Activated B cell treated with CpG ODN at 0.5 μM for 24 hours (primary cell): Measurements from ENCODE around the gene CCL2. TPM values are rescaled to one million over a fixed set of nuclear protein-coding genes. Genes with fewer than 3 reads are reported as not detected.

Experiments used
- ATAC-seq: fragments of 200-7000 bp; cut with Tn5 transposase; one replicate; pipeline ENCODE4 v1.10.0; 2021; ENCODE audit warnings: low read depth, mild to moderate bottlenecking, moderate library complexity
- CTCF ChIA-PET: fragments of 350-600 bp; sonication (Branson Sonifier 250); formaldehyde crosslinking; loops from one replicate; lab custom pipeline; 2021; ENCODE audit warnings: antibody characterized with exemption; lab: Charles Lee
- POLR2A ChIA-PET: fragments of 350-600 bp; sonication (Branson Sonifier 250); formaldehyde crosslinking; loops from one replicate; lab custom pipeline; 2021; ENCODE audit warnings: antibody characterized with exemption; lab: Charles Lee
- DNase-seq: peaks from one replicate; pipeline ENCODE4 v3.0.0; 2022
- H3K27ac Mint-ChIP-seq: one replicate; pipeline ENCODE4 v1.8.0; 2020; ENCODE audit warnings: mixed read lengths
- H3K27me3 Mint-ChIP-seq: one replicate; pipeline ENCODE4 v1.8.0; 2021; ENCODE audit warnings: mixed read lengths
- H3K36me3 Mint-ChIP-seq: one replicate; pipeline ENCODE4 v1.8.0; 2021; ENCODE audit warnings: low read depth, mixed read lengths
- H3K4me1 Mint-ChIP-seq: one replicate; pipeline ENCODE4 v1.8.0; 2021; ENCODE audit warnings: mixed read lengths
- H3K4me3 Mint-ChIP-seq: one replicate; pipeline ENCODE4 v1.8.0; 2020; ENCODE audit warnings: mild to moderate bottlenecking, mixed read lengths
- H3K9me3 Mint-ChIP-seq: one replicate; pipeline ENCODE4 v1.8.0; 2020; ENCODE audit warnings: mixed read lengths
- CTCF ChIP-seq: fragments of 200-600 bp; IDR thresholded peaks from one replicate; pipeline ENCODE4 v1.8.0; 2022; ENCODE audit warnings: antibody characterized with exemption, mild to moderate bottlenecking
- intact Hi-C: fragments of 100-400 bp; cut with micrococcal nuclease; formaldehyde crosslinking; loops from one replicate; pipeline ENCODE4 v1.15.1; 2024
- total RNA-seq: library from RNA; stranded (reverse); gene quantifications from 2 replicates; pipeline ENCODE4 v1.2.3, GENCODE V29; 2022

CCL2 gene
- total RNA-seq, 1 donor from 2014 or later = 2.1 TPM

DNA sequence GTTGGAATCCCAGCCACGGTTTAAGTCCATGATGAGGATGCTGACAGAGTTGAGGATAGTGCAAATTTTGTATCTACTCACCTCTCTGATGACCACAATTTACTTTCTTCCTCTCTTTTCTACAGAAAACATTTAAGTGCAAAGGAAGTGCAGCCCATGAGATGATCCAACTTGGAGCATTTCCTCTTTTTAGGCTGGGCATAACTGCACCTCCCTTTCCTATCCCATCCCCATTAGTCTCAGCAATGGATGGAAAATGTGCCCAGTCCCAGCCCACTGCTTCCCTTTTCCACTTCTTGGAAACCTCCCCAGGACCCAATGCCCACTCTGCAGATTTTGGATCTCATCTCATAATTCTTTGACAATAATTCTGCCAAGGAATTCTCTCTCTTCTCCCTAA lies 47.6 kb downstream of the CCL2 start:
- peaks cover 6% of the 10 kb centered on the region for H3K4me1 Mint-ChIP-seq
- ChIA-PET POLR2A (no interaction called here), CTCF (interaction anchor here (1.3 kb wide), 1 partner anchor 59 kb away, joined by 3 read pairs; no protein-coding TSS in a partner anchor)
- H3K9me3 Mint-ChIP-seq = no peaks in the 10 kb centered on the region
- no peak for ATAC-seq
- H3K27ac Mint-ChIP-seq = no peak overlapping the region
- H3K4me3 Mint-ChIP-seq = no peak overlapping the region
- TF ChIP-seq CTCF = no peak
- intact Hi-C loops = no loop called here
- H3K36me3 Mint-ChIP-seq = no peaks in the 10 kb centered on the region
- peaks cover 34% of the 10 kb centered on the region for H3K27me3 Mint-ChIP-seq
- DNase-seq = no peak

DNA sequence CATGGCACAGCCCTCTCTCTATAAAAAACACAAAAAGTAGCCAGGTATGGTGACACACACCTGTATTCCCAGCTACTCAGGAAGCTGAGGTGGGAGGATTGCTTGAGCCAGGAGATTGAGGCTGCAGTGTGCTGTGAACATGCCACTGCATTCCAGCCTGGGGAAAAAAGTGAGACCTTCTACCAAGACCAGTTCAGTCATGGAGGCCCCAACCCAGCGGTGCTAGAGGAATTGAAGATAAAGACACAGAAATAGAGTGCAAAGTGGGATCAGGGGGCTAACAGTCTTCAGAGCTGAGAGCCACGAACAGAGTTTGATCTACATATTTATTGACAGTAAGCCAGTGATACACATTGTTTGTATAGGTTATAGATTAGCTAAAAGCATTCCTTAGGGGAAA lies 48.5 kb downstream of the CCL2 start:
- TF ChIP-seq CTCF = no peak
- H3K27me3 Mint-ChIP-seq = peaks cover 35% of the 10 kb centered on the region
- H3K36me3 Mint-ChIP-seq = no peaks in the 10 kb centered on the region
- H3K4me3 Mint-ChIP-seq = no peak overlapping the region
- DNase-seq = no peak
- no peak for ATAC-seq
- peaks cover 6% of the 10 kb centered on the region for H3K4me1 Mint-ChIP-seq
- H3K27ac Mint-ChIP-seq = no peak overlapping the region
- ChIA-PET CTCF (no interaction called here), POLR2A (no interaction called here)
- intact Hi-C loops = no loop called here
- H3K9me3 Mint-ChIP-seq = no peaks in the 10 kb centered on the region

GRCh38 chr17:34305061-34305460 lies 50.0 kb downstream of the CCL2 start:
- Mint-ChIP-seq H3K27ac (no peak overlapping the region), H3K27me3 (peaks cover 32% of the 10 kb centered on the region), H3K36me3 (no peaks in the 10 kb centered on the region), H3K9me3 (no peaks in the 10 kb centered on the region), H3K4me1 (no peaks in the 10 kb centered on the region), H3K4me3 (no peak overlapping the region)
- TF ChIP-seq CTCF = no peak
- POLR2A ChIA-PET = no interaction called here
- DNase-seq = no peak
- CTCF ChIA-PET = interaction anchor here (1.1 kb wide), 1 partner anchor 12 kb away, joined by 3 read pairs; no protein-coding TSS in a partner anchor
- intact Hi-C loops = no loop called here
- no peak for ATAC-seq

- Mint-ChIP-seq H3K9me3 (no peaks in the 10 kb centered on the region), H3K27me3 (peaks cover 32% of the 10 kb centered on the region), H3K36me3 (no peaks in the 10 kb centered on the region), H3K4me1 (no peaks in the 10 kb centered on the region), H3K27ac (no peak overlapping the region), H3K4me3 (no peak overlapping the region)
- POLR2A ChIA-PET = no interaction called here
- no peak for DNase-seq
- CTCF ChIA-PET = no interaction called here
- no peak for TF ChIP-seq CTCF
- intact Hi-C loops = no loop called here
- ATAC-seq = no peak
These were observed 50.5 kb downstream of the CCL2 start for GRCh38 chr17:34305606-34306005.

DNA sequence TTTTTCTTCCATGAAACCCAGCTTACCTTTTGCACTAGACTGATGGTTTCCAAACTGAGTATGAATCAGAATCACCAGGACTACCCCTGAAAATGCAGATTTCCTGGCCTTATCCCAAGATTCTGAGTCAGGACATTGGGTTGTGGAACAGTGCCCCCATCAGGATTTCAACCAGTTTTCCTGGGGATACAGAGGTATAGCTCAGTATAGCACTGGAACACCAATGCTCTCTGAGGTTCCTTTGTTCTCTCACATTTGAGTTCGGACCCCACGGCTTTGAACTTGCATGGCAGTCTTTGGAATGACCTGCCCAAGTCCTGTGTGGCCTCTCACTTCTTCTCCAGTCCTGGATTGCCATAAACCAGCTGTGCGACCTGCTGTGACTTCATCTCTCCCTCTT lies 51.4 kb downstream of the CCL2 start:
- intact Hi-C loops = no loop called here
- ATAC-seq = no peak
- Mint-ChIP-seq H3K4me1 (no peaks in the 10 kb centered on the region), H3K27ac (no peak overlapping the region), H3K27me3 (peaks cover 30% of the 10 kb centered on the region), H3K4me3 (no peak overlapping the region), H3K9me3 (no peaks in the 10 kb centered on the region), H3K36me3 (no peaks in the 10 kb centered on the region)
- no peak for TF ChIP-seq CTCF
- POLR2A ChIA-PET = no interaction called here
- no peak for DNase-seq
- CTCF ChIA-PET = no interaction called here

Other genes starting within 250 kb of the CCL2 start
- gene CCL7, start 14.9 kb downstream of the CCL2 start, total RNA-seq = not detected in 2 replicates
- not detected in 2 replicates for gene CCL11, start 30.5 kb downstream of the CCL2 start, total RNA-seq
- not detected in 2 replicates for gene CCL8, start 64.2 kb downstream of the CCL2 start, total RNA-seq
- gene CCL13, start 101.2 kb downstream of the CCL2 start, total RNA-seq = not detected in 2 replicates
- not detected in 2 replicates for gene CCL1, start 107.9 kb downstream of the CCL2 start, total RNA-seq